ENCODE measurements around the gene CLIC2.

Gene CLIC2

GRCh38 chrX:155262970-155263754, 71.3 kb downstream of the CLIC2 start:
- DNase-seq: no peak

- DNase-seq: no peak
Measured at GRCh38 chrX:155259752-155260151, 74.7 kb downstream of the CLIC2 start.

- DNase-seq: no peak
Measured at GRCh38 chrX:155251391-155251790, 83.0 kb downstream of the CLIC2 start.

GRCh38 chrX:155247497-155247896, 86.9 kb downstream of the CLIC2 start:
- no peak for DNase-seq

GRCh38 chrX:155246748-155247147, 87.7 kb downstream of the CLIC2 start:
- DNase-seq: no peak

- DNase-seq: no peak
Measured at GRCh38 chrX:155242300-155242699, 92.1 kb downstream of the CLIC2 start.

- DNase-seq: no peak
Measured at GRCh38 chrX:155237719-155238118, 96.7 kb downstream of the CLIC2 start.

- DNase-seq: no peak
Measured at GRCh38 chrX:155235891-155236290, 98.5 kb downstream of the CLIC2 start.

- no peak for DNase-seq
Measured at GRCh38 chrX:155231163-155231562, 103.3 kb downstream of the CLIC2 start.

Data from activated gamma-delta T cell (primary cell).